HEK293 (cell line): ENCODE measurements around the gene OR52B4.

ENCODE experiments used
- CTCF ChIA-PET: fragments of 350-600 bp; formaldehyde crosslinking; extraction: SDS; loops from one replicate; lab custom pipeline; 2021; ENCODE audit warnings: antibody characterized with exemption; lab: Yijun Ruan, JAX
- POLR2A ChIA-PET: fragments of 300-600 bp; formaldehyde crosslinking; extraction: SDS; loops from one replicate; lab custom pipeline; 2020; ENCODE audit warnings: antibody characterized with exemption, inconsistent platforms; lab: Yijun Ruan, JAX
- H3K27ac ChIP-seq: fragments of 200-500 bp; sonication (Bioruptor generic); 2 replicates; pipeline ENCODE4 v1.5.1; 2014; ENCODE audit warnings: low read depth, low read length, control low read depth, inconsistent platforms; ENCODE audit errors: extremely low read depth
- H3K36me3 ChIP-seq, 2 experiments: fragments of 200-500 bp in 1 of 2; sonication (Bioruptor generic) in 1 of 2; 1 replicate in 1 of 2; 2 replicates in 1 of 2; pipeline ENCODE4 v1.5.1; 2014 to 2017; ENCODE audit warnings: inconsistent platforms in 2 of 2, low read length in 2 of 2; ENCODE audit not compliant: control insufficient read depth in 2 of 2, insufficient read depth in 1 of 2
- H3K4me1 ChIP-seq: fragments of 200-500 bp; sonication (Bioruptor generic); 2 replicates; pipeline ENCODE4 v1.5.1; 2014; ENCODE audit warnings: mild to moderate bottlenecking, low read length, inconsistent platforms; ENCODE audit not compliant: control insufficient read depth, insufficient read depth
- H3K4me3 ChIP-seq: 2 replicates; pipeline ENCODE4 v1.5.1; 2011; ENCODE audit warnings: low read depth, mild to moderate bottlenecking, control low read depth, low read length, moderate library complexity
- H3K9me3 ChIP-seq: fragments of 200-500 bp; sonication (Bioruptor generic); 2 replicates; pipeline ENCODE4 v1.5.1; 2014; ENCODE audit warnings: low read depth, low read length, inconsistent platforms; ENCODE audit not compliant: control insufficient read depth, insufficient read depth
- KLF16 ChIP-seq: fragments of 450-650 bp; formaldehyde crosslinking; IDR thresholded peaks from 2 replicates; pipeline ENCODE4 v1.5.1; 2017; ENCODE audit warnings: missing biosample characterization, missing genetic modification characterization
- KLF7 ChIP-seq: fragments of 450-650 bp; formaldehyde crosslinking; IDR thresholded peaks from 2 replicates; pipeline ENCODE4 v1.5.1; 2016; ENCODE audit warnings: missing biosample characterization, missing genetic modification characterization, borderline replicate concordance
- PRDM10 ChIP-seq: fragments of 450-650 bp; formaldehyde crosslinking; IDR thresholded peaks from 2 replicates; pipeline ENCODE4 v1.5.1; 2016; ENCODE audit warnings: missing biosample characterization, missing genetic modification characterization
- SCRT1 ChIP-seq: fragments of 450-650 bp; formaldehyde crosslinking; IDR thresholded peaks from 2 replicates; pipeline ENCODE4 v1.5.1; 2016; ENCODE audit warnings: missing biosample characterization, missing genetic modification characterization, borderline replicate concordance
- TSHZ1 ChIP-seq: fragments of 450-650 bp; formaldehyde crosslinking; IDR thresholded peaks from 2 replicates; pipeline ENCODE4 v1.5.1; 2016; ENCODE audit warnings: missing biosample characterization, missing genetic modification characterization, borderline replicate concordance
- ZFP37 ChIP-seq: fragments of 450-650 bp; formaldehyde crosslinking; IDR thresholded peaks from 2 replicates; pipeline ENCODE4 v1.5.1; 2016; ENCODE audit warnings: missing biosample characterization, missing genetic modification characterization
- ZNF121 ChIP-seq: fragments of 450-650 bp; formaldehyde crosslinking; IDR thresholded peaks from 2 replicates; pipeline ENCODE4 v1.5.1; 2016; ENCODE audit warnings: missing biosample characterization, missing genetic modification characterization
- ZNF140 ChIP-seq: fragments of 450-650 bp; formaldehyde crosslinking; IDR thresholded peaks from 2 replicates; pipeline ENCODE4 v1.5.1; 2016; ENCODE audit warnings: missing biosample characterization, missing genetic modification characterization
- ZNF202 ChIP-seq: fragments of 450-650 bp; formaldehyde crosslinking; IDR thresholded peaks from 2 replicates; pipeline ENCODE4 v1.5.1; 2016; ENCODE audit warnings: missing biosample characterization, missing genetic modification characterization, borderline replicate concordance
- ZNF423 ChIP-seq: fragments of 450-650 bp; formaldehyde crosslinking; IDR thresholded peaks from 2 replicates; pipeline ENCODE4 v1.5.1; 2016; ENCODE audit warnings: missing biosample characterization, missing genetic modification characterization
- ZNF433 ChIP-seq: fragments of 450-650 bp; formaldehyde crosslinking; IDR thresholded peaks from 2 replicates; pipeline ENCODE4 v1.5.1; 2016; ENCODE audit warnings: missing biosample characterization, missing genetic modification characterization, low read depth
- ZNF501 ChIP-seq: fragments of 450-650 bp; formaldehyde crosslinking; IDR thresholded peaks from 2 replicates; pipeline ENCODE4 v1.5.1; 2016; ENCODE audit warnings: missing biosample characterization, missing genetic modification characterization
- ZNF600 ChIP-seq: fragments of 450-650 bp; formaldehyde crosslinking; IDR thresholded peaks from 2 replicates; pipeline ENCODE4 v1.5.1; 2016; ENCODE audit warnings: missing biosample characterization, missing genetic modification characterization
- ZNF664 ChIP-seq: fragments of 450-650 bp; formaldehyde crosslinking; IDR thresholded peaks from 2 replicates; pipeline ENCODE4 v1.5.1; 2016; ENCODE audit warnings: missing biosample characterization, missing genetic modification characterization
- ZNF785 ChIP-seq: fragments of 450-650 bp; formaldehyde crosslinking; IDR thresholded peaks from 2 replicates; pipeline ENCODE4 v1.5.1; 2016; ENCODE audit warnings: missing biosample characterization, missing genetic modification characterization
- ZSCAN4 ChIP-seq: fragments of 450-650 bp; formaldehyde crosslinking; IDR thresholded peaks from 2 replicates; pipeline ENCODE4 v1.5.1; 2017; ENCODE audit warnings: missing biosample characterization, missing genetic modification characterization
- TF ChIP-seq, protein P1 (sequence below): fragments of 450-650 bp; formaldehyde crosslinking; IDR thresholded peaks from 2 replicates; pipeline ENCODE4 v1.5.1; 2016; ENCODE audit warnings: missing biosample characterization, missing genetic modification characterization, low read depth

OR52B4 gene

DNA sequence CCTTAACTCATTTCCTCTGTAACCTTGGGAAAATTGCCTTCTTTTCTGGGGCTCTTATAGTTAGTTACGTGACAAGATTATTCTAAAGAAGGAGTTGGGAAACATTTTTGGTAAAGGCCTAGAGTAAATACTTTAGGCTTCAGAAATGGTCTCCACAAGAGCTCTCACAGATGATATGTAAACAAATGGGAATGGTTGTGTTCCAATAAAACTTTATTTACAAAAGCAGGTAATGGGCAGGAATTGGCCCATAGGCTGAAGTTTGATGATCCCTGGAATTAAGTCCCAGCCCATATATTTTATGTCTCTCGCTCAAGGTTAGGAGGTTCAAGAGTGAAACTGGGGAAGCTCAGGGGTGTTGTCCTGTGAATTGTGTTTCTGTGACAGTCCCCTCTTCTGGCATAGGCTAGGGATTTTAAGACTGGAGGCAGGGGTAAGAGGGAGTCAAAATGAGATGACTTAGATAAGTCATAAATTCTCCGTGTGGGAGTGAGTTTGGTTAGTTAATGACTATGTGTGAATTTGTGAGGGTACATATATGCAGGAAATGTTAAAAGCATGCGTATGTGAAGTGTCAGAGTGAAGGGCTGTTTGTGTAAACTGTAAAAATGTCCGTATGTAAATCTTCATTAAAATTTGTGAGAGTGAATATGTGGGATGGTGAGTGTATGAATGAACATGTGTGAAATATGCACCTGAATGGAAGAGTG lies 7.4 kb upstream of the OR52B4 start:
- no peaks in the 10 kb centered on the region for H3K4me1 ChIP-seq
- no peaks in the 10 kb centered on the region for H3K9me3 ChIP-seq
- TF ChIP-seq ZNF785 (tag by site-specific recombination) = no peak
- no peak for TF ChIP-seq ZNF600
- TF ChIP-seq ZNF202 = no peak
- no peak for TF ChIP-seq ZNF140 (tag by site-specific recombination)
- no peak for TF ChIP-seq SCRT1
- no peak for TF ChIP-seq KLF7 (tag by site-specific recombination)
- TF ChIP-seq ZNF664 (tag by site-specific recombination) = no peak
- no peak for TF ChIP-seq ZNF433
- TF ChIP-seq, protein P1, sequence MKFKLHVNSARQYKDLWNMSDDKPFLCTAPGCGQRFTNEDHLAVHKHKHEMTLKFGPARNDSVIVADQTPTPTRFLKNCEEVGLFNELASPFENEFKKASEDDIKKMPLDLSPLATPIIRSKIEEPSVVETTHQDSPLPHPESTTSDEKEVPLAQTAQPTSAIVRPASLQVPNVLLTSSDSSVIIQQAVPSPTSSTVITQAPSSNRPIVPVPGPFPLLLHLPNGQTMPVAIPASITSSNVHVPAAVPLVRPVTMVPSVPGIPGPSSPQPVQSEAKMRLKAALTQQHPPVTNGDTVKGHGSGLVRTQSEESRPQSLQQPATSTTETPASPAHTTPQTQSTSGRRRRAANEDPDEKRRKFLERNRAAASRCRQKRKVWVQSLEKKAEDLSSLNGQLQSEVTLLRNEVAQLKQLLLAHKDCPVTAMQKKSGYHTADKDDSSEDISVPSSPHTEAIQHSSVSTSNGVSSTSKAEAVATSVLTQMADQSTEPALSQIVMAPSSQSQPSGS (tag by site-specific recombination) = no peak
- TF ChIP-seq ZNF501 = no peak
- TF ChIP-seq TSHZ1 = no peak
- no peak for TF ChIP-seq ZFP37 (tag by site-specific recombination)
- no peak for TF ChIP-seq ZNF121
- TF ChIP-seq ZNF423 (tag by site-specific recombination) = no peak
- TF ChIP-seq ZSCAN4 (tag by site-specific recombination) = no peak
- no peak for TF ChIP-seq KLF16 (tag by site-specific recombination)
- TF ChIP-seq PRDM10 (tag by site-specific recombination) = no peak
- no peak overlapping the region for H3K4me3 ChIP-seq
- H3K27ac ChIP-seq = no peak overlapping the region
- no peaks in the 10 kb centered on the region for H3K36me3 ChIP-seq
- ChIA-PET CTCF (no interaction called here), POLR2A (no interaction called here)
